Loucy (cell line): ENCODE data around the gene INCENP.

Source experiments
- CTCF ChIP-seq: fragments of 200-600 bp; sonication (generic); conservative IDR thresholded peaks from 2 replicates; pipeline ENCODE4 v1.5.1; 2014; ENCODE audit warnings: mild to moderate bottlenecking, antibody characterized with exemption, low read length
- EZH2phosphoT487 ChIP-seq: fragments of 200-600 bp; IDR thresholded peaks from 2 replicates; pipeline ENCODE4 v1.6.1; 2018; ENCODE audit warnings: antibody characterized with exemption, mild to moderate bottlenecking, moderate library complexity, borderline replicate concordance

- TF ChIP-seq CTCF (no peak), EZH2phosphoT487 (no peak)
These were observed 35.4 kb upstream of the INCENP start for GRCh38 chr11:62088331-62088933.
